H9 (cell line): Measurements from ENCODE around the gene MYRIP. TPM values are rescaled to one million over a fixed set of nuclear protein-coding genes. Genes with fewer than 3 reads are reported as not detected.

Experiments used
- DNase-seq: peaks from one replicate; pipeline ENCODE4 v3.0.0-alpha.2; 2017
- H2AFZ ChIP-seq: one replicate; pipeline ENCODE4 v1.6.1; 2013; ENCODE audit warnings: mild to moderate bottlenecking, low read length, control low read depth, moderate library complexity
- H2AK5ac ChIP-seq: 2 replicates; pipeline ENCODE4 v1.6.1; 2013; ENCODE audit warnings: low read length, control low read depth, mixed read lengths; ENCODE audit not compliant: insufficient read length
- H2BK120ac ChIP-seq: one replicate; pipeline ENCODE4 v1.6.1; 2013; ENCODE audit warnings: low read depth, mild to moderate bottlenecking, low read length, control low read depth, inconsistent platforms; ENCODE audit not compliant: poor library complexity, severe bottlenecking
- H2BK12ac ChIP-seq: 2 replicates; pipeline ENCODE4 v1.6.1; 2013; ENCODE audit warnings: low read length, control low read depth, mixed read lengths, low read depth; ENCODE audit not compliant: insufficient read length
- H2BK15ac ChIP-seq: 2 replicates; pipeline ENCODE4 v1.6.1; 2013; ENCODE audit warnings: low read depth, low read length, control low read depth
- H2BK20ac ChIP-seq: one replicate; pipeline ENCODE4 v1.6.1; 2013; ENCODE audit warnings: low read depth, mild to moderate bottlenecking, low read length, control low read depth, inconsistent platforms; ENCODE audit not compliant: poor library complexity, severe bottlenecking
- H2BK5ac ChIP-seq: 2 replicates; pipeline ENCODE4 v1.6.1; 2013; ENCODE audit warnings: low read length, control low read depth, mixed read lengths; ENCODE audit not compliant: insufficient read length
- H3K14ac ChIP-seq: 2 replicates; pipeline ENCODE4 v1.6.1; 2013; ENCODE audit warnings: low read length, control low read depth; ENCODE audit not compliant: insufficient read depth
- H3K18ac ChIP-seq: 2 replicates; pipeline ENCODE4 v1.6.1; 2013; ENCODE audit warnings: low read depth, mild to moderate bottlenecking, mixed read lengths, low read length, control low read depth; ENCODE audit not compliant: insufficient read length
- H3K23ac ChIP-seq: 2 replicates; pipeline ENCODE4 v1.6.1; 2013; ENCODE audit warnings: low read length, control low read depth, mixed read lengths, low read depth; ENCODE audit not compliant: insufficient read length
- H3K23me2 ChIP-seq: 2 replicates; pipeline ENCODE4 v1.6.1; 2013; ENCODE audit warnings: low read depth, mild to moderate bottlenecking, mixed read lengths, low read length, control low read depth; ENCODE audit not compliant: insufficient read length, poor library complexity, severe bottlenecking
- H3K27ac ChIP-seq: 2 replicates; pipeline ENCODE4 v1.5.1; 2013; ENCODE audit warnings: low read length, control low read depth, mixed read lengths, low read depth; ENCODE audit not compliant: insufficient read length
- H3K27me3 ChIP-seq: 2 replicates; pipeline ENCODE4 v1.6.1; 2013; ENCODE audit warnings: low read length, control low read depth, inconsistent platforms; ENCODE audit not compliant: insufficient read depth
- H3K4ac ChIP-seq: 2 replicates; pipeline ENCODE4 v1.6.1; 2013; ENCODE audit warnings: low read depth, mild to moderate bottlenecking, control low read depth, inconsistent platforms, low read length, moderate library complexity
- H3K4me1 ChIP-seq: 2 replicates; pipeline ENCODE4 v1.6.1; 2013; ENCODE audit warnings: low read length, control low read depth, inconsistent platforms; ENCODE audit not compliant: insufficient read depth
- H3K4me2 ChIP-seq: 2 replicates; pipeline ENCODE4 v1.6.1; 2013; ENCODE audit warnings: low read length, control low read depth, mixed read lengths; ENCODE audit not compliant: insufficient read length, insufficient read depth
- H3K56ac ChIP-seq: 2 replicates; pipeline ENCODE4 v1.6.1; 2013; ENCODE audit warnings: low read depth, mild to moderate bottlenecking, mixed read lengths, low read length, control low read depth; ENCODE audit not compliant: insufficient read length
- H3K79me1 ChIP-seq: 2 replicates; pipeline ENCODE4 v1.6.1; 2013; ENCODE audit warnings: low read depth, mild to moderate bottlenecking, moderate library complexity, low read length, control low read depth, inconsistent platforms; ENCODE audit not compliant: insufficient read depth, poor library complexity, severe bottlenecking
- H3K79me2 ChIP-seq: 2 replicates; pipeline ENCODE4 v1.6.1; 2013; ENCODE audit warnings: low read length, control low read depth, inconsistent platforms; ENCODE audit not compliant: insufficient read depth
- H3K9ac ChIP-seq: 2 replicates; pipeline ENCODE4 v1.6.1; 2013; ENCODE audit warnings: low read length, control low read depth, mixed read lengths; ENCODE audit not compliant: insufficient read length; ENCODE audit errors: extremely low read depth
- H3K9me3 ChIP-seq: one replicate; pipeline ENCODE4 v1.6.1; 2013; ENCODE audit warnings: low read depth, low read length, inconsistent platforms; ENCODE audit not compliant: control insufficient read depth
- H3T11ph ChIP-seq: one replicate; pipeline ENCODE4 v1.6.1; 2013; ENCODE audit warnings: mild to moderate bottlenecking, low read length, control low read depth, inconsistent platforms
- H4K20me1 ChIP-seq: one replicate; pipeline ENCODE4 v1.6.1; 2013; ENCODE audit not compliant: control insufficient read depth, insufficient read length, insufficient read depth
- H4K5ac ChIP-seq: 2 replicates; pipeline ENCODE4 v1.6.1; 2013; ENCODE audit warnings: low read depth, mild to moderate bottlenecking, mixed read lengths, low read length, control low read depth; ENCODE audit not compliant: insufficient read length
- H4K8ac ChIP-seq: replicated peaks from 2 replicates; pipeline ENCODE4 v1.6.1; 2013; ENCODE audit warnings: low read length, control low read depth, mixed read lengths, low read depth; ENCODE audit not compliant: insufficient read length
- H4K91ac ChIP-seq: 2 replicates; pipeline ENCODE4 v1.6.1; 2013; ENCODE audit warnings: low read depth, mild to moderate bottlenecking, moderate library complexity, mixed read lengths, low read length, control low read depth; ENCODE audit not compliant: insufficient read length
- H3K27ac Mint-ChIP-seq, 3 experiments: 2 replicates in 2 of 3; 3 replicates in 1 of 3; pipeline ENCODE4 v1.8.0; 2020 to 2021; ENCODE audit warnings: mixed read lengths in 3 of 3, mild to moderate bottlenecking in 1 of 3, moderate library complexity in 1 of 3
- H3K27me3 Mint-ChIP-seq: 2 replicates; pipeline ENCODE4 v1.8.0; 2021; ENCODE audit warnings: low read depth, mild to moderate bottlenecking, moderate library complexity, mixed read lengths
- H3K36me3 Mint-ChIP-seq, 3 experiments: 2 replicates in 2 of 3; 3 replicates in 1 of 3; pipeline ENCODE4 v1.8.0; 2020 to 2021; ENCODE audit warnings: low read depth in 3 of 3, mixed read lengths in 3 of 3; ENCODE audit not compliant: insufficient read depth in 1 of 3
- H3K4me1 Mint-ChIP-seq, 2 experiments: 2 replicates each; pipeline ENCODE4 v1.8.0; 2020; ENCODE audit warnings: mixed read lengths in 2 of 2
- H3K4me3 Mint-ChIP-seq, 2 experiments: 2 replicates in 1 of 2; 3 replicates in 1 of 2; pipeline ENCODE4 v1.8.0; 2020 to 2021; ENCODE audit warnings: mild to moderate bottlenecking in 2 of 2, mixed read lengths in 2 of 2, moderate library complexity in 1 of 2
- H3K9me3 Mint-ChIP-seq, 2 experiments: 2 replicates in 1 of 2; 3 replicates in 1 of 2; pipeline ENCODE4 v1.8.0; 2020; ENCODE audit warnings: mild to moderate bottlenecking in 2 of 2, mixed read lengths in 2 of 2, moderate library complexity in 1 of 2
- WGBS: extraction: QIAGEN DNeasy Blood & Tissue Kit; methylation state at CpG from one replicate; pipeline ENCODE4 v1.1.7; 2013; ENCODE audit warnings: missing lambda C conversion rate, low lambda C conversion rate, mixed read lengths; ENCODE audit not compliant: insufficient read length; ENCODE audit errors: extremely low coverage; 5-methylcytosine and 5-hydroxymethylcytosine counted together
- total RNA-seq: library from RNA; stranded (reverse); gene quantifications from 2 replicates; pipeline ENCODE4 v1.2.1, GENCODE V29; 2021
- TF ChIP-seq, protein P1 (sequence below): fragments of 200-600 bp; sonication (generic); conservative IDR thresholded peaks from 3 replicates; pipeline ENCODE4 v1.8.0; 2021; ENCODE audit warnings: antibody characterized with exemption, mild to moderate bottlenecking

The MYRIP gene
- total RNA-seq, 1 experiment from 2014 or later, result 1.8 TPM

- H3K36me3 Mint-ChIP-seq, result no peaks in the 10 kb centered on the region
- no peak overlapping the region for H3T11ph ChIP-seq
- no peak overlapping the region for H3K9ac ChIP-seq
- H3K4me2 ChIP-seq, result no peak overlapping the region
- H2BK120ac ChIP-seq, result no peak overlapping the region
- H3K27me3 ChIP-seq, result no peaks in the 10 kb centered on the region
- H3K23ac ChIP-seq, result no peak overlapping the region
- no peaks in the 10 kb centered on the region for H3K9me3 ChIP-seq
- H2BK12ac ChIP-seq, result no peak overlapping the region
- H3K4me1 Mint-ChIP-seq, result peaks cover 0 to 2% of the 10 kb centered on the region in 2 experiments; a peak in 1 of 4 replicates
- no peaks in the 10 kb centered on the region; the same call in 1 of the 2 replicates for H3K27me3 Mint-ChIP-seq
- H3K27ac Mint-ChIP-seq, result no peak overlapping the region
- no peak for DNase-seq
- no peaks in the 10 kb centered on the region for H3K79me1 ChIP-seq
- no peaks in the 10 kb centered on the region; a peak in 1 of 5 replicates for H3K9me3 Mint-ChIP-seq
- H3K4me1 ChIP-seq, result no peaks in the 10 kb centered on the region
- no peak overlapping the region for H3K56ac ChIP-seq
- H2AFZ ChIP-seq, result no peak overlapping the region
- no peak overlapping the region for H3K27ac ChIP-seq
- no CpG with 5 or more reads among the region's 6 CpGs for WGBS
- H3K4ac ChIP-seq, result no peak overlapping the region
- H2BK15ac ChIP-seq, result no peak overlapping the region
- no peak overlapping the region for H2AK5ac ChIP-seq
- H4K8ac ChIP-seq, result no peak overlapping the region
- TF ChIP-seq, protein P1, sequence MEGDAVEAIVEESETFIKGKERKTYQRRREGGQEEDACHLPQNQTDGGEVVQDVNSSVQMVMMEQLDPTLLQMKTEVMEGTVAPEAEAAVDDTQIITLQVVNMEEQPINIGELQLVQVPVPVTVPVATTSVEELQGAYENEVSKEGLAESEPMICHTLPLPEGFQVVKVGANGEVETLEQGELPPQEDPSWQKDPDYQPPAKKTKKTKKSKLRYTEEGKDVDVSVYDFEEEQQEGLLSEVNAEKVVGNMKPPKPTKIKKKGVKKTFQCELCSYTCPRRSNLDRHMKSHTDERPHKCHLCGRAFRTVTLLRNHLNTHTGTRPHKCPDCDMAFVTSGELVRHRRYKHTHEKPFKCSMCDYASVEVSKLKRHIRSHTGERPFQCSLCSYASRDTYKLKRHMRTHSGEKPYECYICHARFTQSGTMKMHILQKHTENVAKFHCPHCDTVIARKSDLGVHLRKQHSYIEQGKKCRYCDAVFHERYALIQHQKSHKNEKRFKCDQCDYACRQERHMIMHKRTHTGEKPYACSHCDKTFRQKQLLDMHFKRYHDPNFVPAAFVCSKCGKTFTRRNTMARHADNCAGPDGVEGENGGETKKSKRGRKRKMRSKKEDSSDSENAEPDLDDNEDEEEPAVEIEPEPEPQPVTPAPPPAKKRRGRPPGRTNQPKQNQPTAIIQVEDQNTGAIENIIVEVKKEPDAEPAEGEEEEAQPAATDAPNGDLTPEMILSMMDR, result no peak
- H3K18ac ChIP-seq, result no peak overlapping the region
- no peaks in the 10 kb centered on the region for H4K20me1 ChIP-seq
- H2BK20ac ChIP-seq, result no peak overlapping the region
- no peak overlapping the region for H4K5ac ChIP-seq
- no peak overlapping the region for H3K4me3 Mint-ChIP-seq
- no peaks in the 10 kb centered on the region for H3K23me2 ChIP-seq
- H3K14ac ChIP-seq, result no peak overlapping the region
- no peak overlapping the region for H2BK5ac ChIP-seq
- H4K91ac ChIP-seq, result no peak overlapping the region
- no peaks in the 10 kb centered on the region for H3K79me2 ChIP-seq
Observed at GRCh38 chr3:39794880-39795279, 14.5 kb upstream of the MYRIP start.
